ENCODE measurements around the gene PPP2R1A.

PPP2R1A gene

GRCh38 chr19:52269338-52270261, 79.7 kb downstream of the PPP2R1A start, which contains the start of gene ZNF766:
ZNF766 (plus strand) TSS chr19:52269587; CDS start chr19:52269614, 27 bp downstream.
- TF ChIP-seq SIN3A (IDR thresholded peaks at IDR 0.05; ENCODE audit: borderline replicate concordance, insufficient read depth, low read length) = peak; percentile 93; the same call in 1 of the 2 replicates
- peak; percentile 95; the same call in 1 of the 2 replicates for TF ChIP-seq TAF1 (IDR thresholded peaks at IDR 0.05; ENCODE audit: borderline replicate concordance, insufficient read depth, low read length)
- peak in 1 of 2 experiments; percentile 22; a peak in 1 of 4 replicates for TF ChIP-seq REST (IDR thresholded peaks at IDR 0.05; ENCODE audit: insufficient read depth in 1 of 2, low read depth in 2 of 2, low read length in 2 of 2)
- TF ChIP-seq FOXP2 (optimal IDR thresholded peaks at IDR 0.05; ENCODE audit: borderline replicate concordance, extremely low read depth, extremely low read length, insufficient read depth) = peak; percentile 51
- TF ChIP-seq POLR2AphosphoS5 (IDR thresholded peaks at IDR 0.05; ENCODE audit: low read depth, low read length) = peak; percentile 87

DNA sequence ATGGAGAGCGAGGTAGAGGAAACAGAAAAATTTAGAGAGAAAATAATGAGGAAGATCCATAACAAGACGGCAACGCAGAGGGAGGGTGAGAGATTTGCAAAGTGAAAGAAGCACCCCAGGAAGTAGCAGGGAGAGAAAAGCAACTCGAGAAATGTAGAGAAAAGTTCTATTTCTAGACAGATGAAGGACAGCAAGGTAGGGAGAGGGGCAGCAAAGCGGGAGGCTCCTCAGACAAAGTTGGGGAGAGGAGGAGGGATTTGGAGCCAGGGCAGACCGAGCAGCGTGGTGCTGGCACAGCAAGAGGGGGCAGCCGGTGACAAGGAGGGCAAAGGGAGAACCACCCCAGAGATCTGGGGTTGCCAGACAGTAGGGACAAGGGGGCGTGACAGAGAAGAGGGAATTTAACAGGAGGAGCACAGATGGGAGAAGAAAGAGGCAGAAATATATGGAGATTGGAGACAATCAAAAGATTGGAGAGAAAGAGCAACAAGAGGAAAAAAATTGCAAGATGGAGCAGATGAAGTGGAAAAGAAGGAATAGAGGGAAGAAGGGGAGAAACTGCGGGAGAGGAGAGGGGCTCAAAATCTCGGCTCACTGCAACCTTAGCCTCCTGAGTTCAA, 80.5 kb downstream of the PPP2R1A start:
- TF ChIP-seq REST (IDR thresholded peaks at IDR 0.05; ENCODE audit: insufficient read depth in 1 of 2, low read depth in 2 of 2, low read length in 2 of 2) = no peak
- TF ChIP-seq TAF1 (IDR thresholded peaks at IDR 0.05; ENCODE audit: borderline replicate concordance, insufficient read depth, low read length) = no peak
- TF ChIP-seq FOXP2 (optimal IDR thresholded peaks at IDR 0.05; ENCODE audit: borderline replicate concordance, extremely low read depth, extremely low read length, insufficient read depth) = no peak
- TF ChIP-seq SIN3A (IDR thresholded peaks at IDR 0.05; ENCODE audit: borderline replicate concordance, insufficient read depth, low read length) = no peak
- TF ChIP-seq POLR2AphosphoS5 (IDR thresholded peaks at IDR 0.05; ENCODE audit: low read depth, low read length) = no peak

GRCh38 chr19:52273301-52273700, 83.4 kb downstream of the PPP2R1A start:
- TF ChIP-seq POLR2AphosphoS5 (IDR thresholded peaks at IDR 0.05; ENCODE audit: low read depth, low read length) (no peak), SIN3A (IDR thresholded peaks at IDR 0.05; ENCODE audit: borderline replicate concordance, insufficient read depth, low read length) (no peak), REST (IDR thresholded peaks at IDR 0.05; ENCODE audit: insufficient read depth in 1 of 2, low read depth in 2 of 2, low read length in 2 of 2) (no peak), TAF1 (IDR thresholded peaks at IDR 0.05; ENCODE audit: borderline replicate concordance, insufficient read depth, low read length) (no peak), FOXP2 (optimal IDR thresholded peaks at IDR 0.05; ENCODE audit: borderline replicate concordance, extremely low read depth, extremely low read length, insufficient read depth) (no peak)

GRCh38 chr19:52274191-52274590, 84.3 kb downstream of the PPP2R1A start:
- TF ChIP-seq SIN3A (IDR thresholded peaks at IDR 0.05; ENCODE audit: borderline replicate concordance, insufficient read depth, low read length) = no peak
- TF ChIP-seq POLR2AphosphoS5 (IDR thresholded peaks at IDR 0.05; ENCODE audit: low read depth, low read length) = no peak
- TF ChIP-seq FOXP2 (optimal IDR thresholded peaks at IDR 0.05; ENCODE audit: borderline replicate concordance, extremely low read depth, extremely low read length, insufficient read depth) = no peak
- no peak for TF ChIP-seq TAF1 (IDR thresholded peaks at IDR 0.05; ENCODE audit: borderline replicate concordance, insufficient read depth, low read length)
- TF ChIP-seq REST (IDR thresholded peaks at IDR 0.05; ENCODE audit: insufficient read depth in 1 of 2, low read depth in 2 of 2, low read length in 2 of 2) = no peak

All from PFSK-1 (cell line).